ENCODE data around the gene GLI3.

The GLI3 gene

DNA sequence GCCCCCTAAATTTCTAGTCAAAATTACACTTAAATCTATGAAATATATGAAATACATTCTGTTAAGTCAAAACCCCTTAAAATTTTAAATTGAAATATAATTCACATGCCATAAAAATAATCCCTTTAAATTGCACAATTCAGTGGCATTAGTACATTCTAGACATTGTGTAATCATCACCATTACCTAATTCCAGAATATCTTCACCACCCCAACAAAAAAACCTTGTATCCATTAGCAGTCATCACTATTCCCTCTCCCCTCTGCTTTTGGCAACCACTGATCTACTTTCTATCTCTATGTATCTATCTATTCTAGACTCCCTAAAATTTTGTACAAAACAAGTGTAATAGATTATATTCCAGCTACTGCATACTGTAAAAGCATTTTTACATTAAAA lies 261.2 kb downstream of the GLI3 start:
- H3K36me3 ChIP-seq (ENCODE audit: insufficient read depth, low read length), result peaks cover 50% of the 10 kb centered on the region

DNA sequence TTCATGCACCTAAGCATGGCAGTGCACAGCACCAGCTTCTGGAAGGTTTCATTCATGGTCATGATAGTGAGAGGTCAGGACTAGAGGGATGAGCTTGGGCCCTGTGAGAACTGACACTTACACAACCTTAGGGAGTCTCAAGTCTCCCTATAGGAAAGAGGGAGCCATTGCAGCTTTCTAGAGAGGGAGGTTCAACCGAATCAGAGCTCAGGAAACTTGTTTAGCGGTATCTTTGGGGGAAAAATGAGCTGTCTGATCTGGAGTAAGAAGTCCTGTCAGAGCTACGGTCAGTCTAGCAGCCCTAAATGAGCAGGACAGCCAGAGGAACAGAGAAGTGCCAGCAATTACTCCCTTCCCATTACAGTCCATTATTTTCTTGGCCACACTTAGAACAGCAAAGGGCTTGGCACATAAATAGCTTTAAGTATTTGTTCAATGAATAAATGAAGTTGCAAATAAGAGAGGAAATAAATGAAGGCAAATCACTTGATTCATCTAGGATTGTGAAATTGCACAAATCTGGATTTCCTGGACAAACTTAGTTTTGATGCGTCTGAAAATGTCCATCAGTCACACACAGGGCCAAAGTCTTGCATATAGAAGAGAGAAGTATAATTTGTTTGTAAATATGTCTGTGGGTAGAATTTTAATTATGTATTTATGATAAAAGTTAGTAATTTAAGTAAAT lies 262.0 kb downstream of the GLI3 start:
- no peak overlapping the region for H3K4me3 ChIP-seq (ENCODE audit: low read depth in 1 of 2, low read length in 2 of 2)
- no peaks in the 10 kb centered on the region for H3K9me3 ChIP-seq (ENCODE audit: insufficient read depth, low read length, severe bottlenecking)
- no peaks in the 10 kb centered on the region for H4K20me1 ChIP-seq (ENCODE audit: insufficient read depth, low read length)
- no peak overlapping the region for H2AFZ ChIP-seq (ENCODE audit: low read depth, low read length)
- H3K9ac ChIP-seq (ENCODE audit: low read depth, low read length), result no peak overlapping the region
- H3K79me2 ChIP-seq (ENCODE audit: insufficient read depth, low read length), result no peaks in the 10 kb centered on the region
- DNase-seq, result no peak
- no peaks in the 10 kb centered on the region for H3K4me1 ChIP-seq (ENCODE audit: insufficient read depth, low read length)
- no peak overlapping the region for H3K27ac ChIP-seq (ENCODE audit: low read length)
- H3K27me3 ChIP-seq (ENCODE audit: insufficient read depth, low read length, poor library complexity), result no peaks in the 10 kb centered on the region
- TF ChIP-seq EZH2 (IDR thresholded peaks at IDR 0.05; ENCODE audit: borderline replicate concordance, low read depth, low read length, severe bottlenecking), result no peak
- TF ChIP-seq, protein P1, sequence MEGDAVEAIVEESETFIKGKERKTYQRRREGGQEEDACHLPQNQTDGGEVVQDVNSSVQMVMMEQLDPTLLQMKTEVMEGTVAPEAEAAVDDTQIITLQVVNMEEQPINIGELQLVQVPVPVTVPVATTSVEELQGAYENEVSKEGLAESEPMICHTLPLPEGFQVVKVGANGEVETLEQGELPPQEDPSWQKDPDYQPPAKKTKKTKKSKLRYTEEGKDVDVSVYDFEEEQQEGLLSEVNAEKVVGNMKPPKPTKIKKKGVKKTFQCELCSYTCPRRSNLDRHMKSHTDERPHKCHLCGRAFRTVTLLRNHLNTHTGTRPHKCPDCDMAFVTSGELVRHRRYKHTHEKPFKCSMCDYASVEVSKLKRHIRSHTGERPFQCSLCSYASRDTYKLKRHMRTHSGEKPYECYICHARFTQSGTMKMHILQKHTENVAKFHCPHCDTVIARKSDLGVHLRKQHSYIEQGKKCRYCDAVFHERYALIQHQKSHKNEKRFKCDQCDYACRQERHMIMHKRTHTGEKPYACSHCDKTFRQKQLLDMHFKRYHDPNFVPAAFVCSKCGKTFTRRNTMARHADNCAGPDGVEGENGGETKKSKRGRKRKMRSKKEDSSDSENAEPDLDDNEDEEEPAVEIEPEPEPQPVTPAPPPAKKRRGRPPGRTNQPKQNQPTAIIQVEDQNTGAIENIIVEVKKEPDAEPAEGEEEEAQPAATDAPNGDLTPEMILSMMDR (IDR thresholded peaks at IDR 0.05; ENCODE audit: borderline replicate concordance, extremely low read depth, low read length, poor library complexity, severe bottlenecking), result no peak
- ATAC-seq (ENCODE audit: insufficient read depth, low read depth), result no peak
- no peak overlapping the region for H3K4me2 ChIP-seq (ENCODE audit: insufficient read depth, low read length)
- peaks cover 50% of the 10 kb centered on the region for H3K36me3 ChIP-seq (ENCODE audit: insufficient read depth, low read length)

More for the DNA sequence above, 261.2 kb downstream of the GLI3 start:
- H3K27ac ChIP-seq (ENCODE audit: low read length), result no peak overlapping the region
- H2AFZ ChIP-seq (ENCODE audit: low read depth, low read length), result no peak overlapping the region
- H3K27me3 ChIP-seq (ENCODE audit: insufficient read depth, low read length, poor library complexity), result no peaks in the 10 kb centered on the region
- ATAC-seq (ENCODE audit: insufficient read depth, low read depth) (no peak), DNase-seq (no peak)
- H3K4me1 ChIP-seq (ENCODE audit: insufficient read depth, low read length), result no peaks in the 10 kb centered on the region
- H3K9ac ChIP-seq (ENCODE audit: low read depth, low read length), result no peak overlapping the region
- no peaks in the 10 kb centered on the region for H4K20me1 ChIP-seq (ENCODE audit: insufficient read depth, low read length)
- H3K4me3 ChIP-seq (ENCODE audit: low read depth in 1 of 2, low read length in 2 of 2), result no peak overlapping the region
- H3K79me2 ChIP-seq (ENCODE audit: insufficient read depth, low read length), result no peaks in the 10 kb centered on the region
- H3K4me2 ChIP-seq (ENCODE audit: insufficient read depth, low read length), result no peak overlapping the region
- no peaks in the 10 kb centered on the region for H3K9me3 ChIP-seq (ENCODE audit: insufficient read depth, low read length, severe bottlenecking)
- TF ChIP-seq, protein P1 (IDR thresholded peaks at IDR 0.05; ENCODE audit: borderline replicate concordance, extremely low read depth, low read length, poor library complexity, severe bottlenecking), result no peak
- TF ChIP-seq EZH2 (IDR thresholded peaks at IDR 0.05; ENCODE audit: borderline replicate concordance, low read depth, low read length, severe bottlenecking), result no peak

- TF ChIP-seq, protein P1 (IDR thresholded peaks at IDR 0.05; ENCODE audit: borderline replicate concordance, extremely low read depth, low read length, poor library complexity, severe bottlenecking), result no peak
- no peak for TF ChIP-seq EZH2 (IDR thresholded peaks at IDR 0.05; ENCODE audit: borderline replicate concordance, low read depth, low read length, severe bottlenecking)
- H3K9me3 ChIP-seq (ENCODE audit: insufficient read depth, low read length, severe bottlenecking), result no peaks in the 10 kb centered on the region
- H3K4me1 ChIP-seq (ENCODE audit: insufficient read depth, low read length), result no peaks in the 10 kb centered on the region
- no peaks in the 10 kb centered on the region for H3K79me2 ChIP-seq (ENCODE audit: insufficient read depth, low read length)
- DNase-seq (no peak), ATAC-seq (ENCODE audit: insufficient read depth, low read depth) (no peak)
- H2AFZ ChIP-seq (ENCODE audit: low read depth, low read length), result no peak overlapping the region
- no peak overlapping the region for H3K4me2 ChIP-seq (ENCODE audit: insufficient read depth, low read length)
- no peaks in the 10 kb centered on the region for H3K27me3 ChIP-seq (ENCODE audit: insufficient read depth, low read length, poor library complexity)
- no peak overlapping the region for H3K9ac ChIP-seq (ENCODE audit: low read depth, low read length)
- no peaks in the 10 kb centered on the region for H4K20me1 ChIP-seq (ENCODE audit: insufficient read depth, low read length)
- H3K36me3 ChIP-seq (ENCODE audit: insufficient read depth, low read length), result peaks cover 58% of the 10 kb centered on the region
- H3K27ac ChIP-seq (ENCODE audit: low read length), result no peak overlapping the region
- H3K4me3 ChIP-seq (ENCODE audit: low read depth in 1 of 2, low read length in 2 of 2), result no peak overlapping the region
These were observed 263.7 kb downstream of the GLI3 start for GRCh38 chr7:41973202-41973730.

All from DND-41 (cell line).